NB4 (cell line): Measurements from ENCODE around the gene PLA2G12A.

Experiments
- POLR2A ChIP-seq: IDR thresholded peaks from 2 replicates; pipeline ENCODE4 v1.6.1; 2011; ENCODE audit warnings: mild to moderate bottlenecking; ENCODE audit not compliant: insufficient read length; ENCODE audit errors: extremely low read depth
- TF ChIP-seq, protein P1 (sequence below): IDR thresholded peaks from one replicate; pipeline ENCODE4 v1.5.1; 2012; ENCODE audit warnings: low read depth, low read length

DNA sequence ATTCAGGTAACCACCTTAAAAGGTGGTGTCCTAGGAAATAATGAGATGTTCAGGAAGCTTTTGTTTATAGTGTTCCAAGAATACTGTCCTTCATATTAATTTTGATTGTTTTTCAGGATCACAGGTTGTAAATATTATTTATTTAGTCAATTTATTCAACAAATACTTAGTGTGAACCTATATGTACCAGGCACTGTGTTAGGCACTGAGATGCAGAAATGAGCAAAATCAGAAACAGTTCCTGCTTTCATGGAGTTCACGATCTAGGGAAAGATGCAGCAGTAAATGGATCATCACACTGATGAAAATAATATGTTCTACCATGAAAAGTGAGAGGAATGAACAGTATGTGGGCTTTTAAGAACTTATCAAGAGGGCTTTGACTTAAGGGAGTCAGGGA lies 18.2 kb upstream of the PLA2G12A start:
- TF ChIP-seq POLR2A: no peak
- TF ChIP-seq, protein P1, sequence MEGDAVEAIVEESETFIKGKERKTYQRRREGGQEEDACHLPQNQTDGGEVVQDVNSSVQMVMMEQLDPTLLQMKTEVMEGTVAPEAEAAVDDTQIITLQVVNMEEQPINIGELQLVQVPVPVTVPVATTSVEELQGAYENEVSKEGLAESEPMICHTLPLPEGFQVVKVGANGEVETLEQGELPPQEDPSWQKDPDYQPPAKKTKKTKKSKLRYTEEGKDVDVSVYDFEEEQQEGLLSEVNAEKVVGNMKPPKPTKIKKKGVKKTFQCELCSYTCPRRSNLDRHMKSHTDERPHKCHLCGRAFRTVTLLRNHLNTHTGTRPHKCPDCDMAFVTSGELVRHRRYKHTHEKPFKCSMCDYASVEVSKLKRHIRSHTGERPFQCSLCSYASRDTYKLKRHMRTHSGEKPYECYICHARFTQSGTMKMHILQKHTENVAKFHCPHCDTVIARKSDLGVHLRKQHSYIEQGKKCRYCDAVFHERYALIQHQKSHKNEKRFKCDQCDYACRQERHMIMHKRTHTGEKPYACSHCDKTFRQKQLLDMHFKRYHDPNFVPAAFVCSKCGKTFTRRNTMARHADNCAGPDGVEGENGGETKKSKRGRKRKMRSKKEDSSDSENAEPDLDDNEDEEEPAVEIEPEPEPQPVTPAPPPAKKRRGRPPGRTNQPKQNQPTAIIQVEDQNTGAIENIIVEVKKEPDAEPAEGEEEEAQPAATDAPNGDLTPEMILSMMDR: no peak
